Measurements from ENCODE around the gene KCNQ2. TPM values are rescaled to one million over a fixed set of nuclear protein-coding genes. Genes with fewer than 3 reads are reported as not detected.

KCNQ2 gene
- total and polyA plus RNA-seq, 9 donors: not detected

DNA sequence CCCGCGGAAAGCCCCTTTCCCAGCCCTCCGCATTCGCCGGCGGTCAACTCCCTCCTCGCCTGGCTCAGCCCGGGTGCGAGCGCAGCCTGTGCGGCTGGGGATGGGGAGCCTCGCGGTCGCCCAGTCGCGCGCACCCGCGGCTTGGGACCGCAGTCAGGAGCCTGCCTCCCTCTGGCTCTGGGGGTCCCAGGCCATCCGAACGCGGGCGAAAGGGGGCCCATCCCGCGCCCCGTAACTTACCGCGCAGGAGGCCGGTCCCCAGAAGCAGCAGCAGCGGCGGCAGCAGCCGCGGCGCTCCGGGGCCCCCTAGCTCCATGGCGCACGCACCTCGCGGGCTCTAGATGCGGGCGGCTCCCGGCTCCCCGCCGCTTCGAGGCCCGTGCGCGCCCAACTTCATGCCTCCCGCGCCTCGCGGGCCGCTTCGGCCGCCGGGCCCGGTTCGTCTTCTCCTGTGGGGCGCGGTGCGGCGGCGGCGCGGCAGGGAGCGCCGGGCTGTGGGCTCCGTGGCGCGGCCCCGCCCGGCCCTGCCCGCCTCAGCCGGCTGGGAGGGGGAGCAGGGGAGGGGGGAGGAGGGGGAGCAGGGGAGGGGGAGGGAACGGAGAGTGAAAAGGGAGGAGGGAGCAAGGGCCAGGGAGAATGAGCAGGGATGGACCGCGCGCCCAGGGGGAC, 111.5 kb downstream of the KCNQ2 start, which contains the start of gene CHRNA4:
Gene CHRNA4, minus strand, starts transcription at position 500 of the 669 bp plus-strand sequence. Its CDS starts 184 bp downstream, at position 316.
- no peaks in the 10 kb centered on the region for H3K27me3 ChIP-seq

DNA sequence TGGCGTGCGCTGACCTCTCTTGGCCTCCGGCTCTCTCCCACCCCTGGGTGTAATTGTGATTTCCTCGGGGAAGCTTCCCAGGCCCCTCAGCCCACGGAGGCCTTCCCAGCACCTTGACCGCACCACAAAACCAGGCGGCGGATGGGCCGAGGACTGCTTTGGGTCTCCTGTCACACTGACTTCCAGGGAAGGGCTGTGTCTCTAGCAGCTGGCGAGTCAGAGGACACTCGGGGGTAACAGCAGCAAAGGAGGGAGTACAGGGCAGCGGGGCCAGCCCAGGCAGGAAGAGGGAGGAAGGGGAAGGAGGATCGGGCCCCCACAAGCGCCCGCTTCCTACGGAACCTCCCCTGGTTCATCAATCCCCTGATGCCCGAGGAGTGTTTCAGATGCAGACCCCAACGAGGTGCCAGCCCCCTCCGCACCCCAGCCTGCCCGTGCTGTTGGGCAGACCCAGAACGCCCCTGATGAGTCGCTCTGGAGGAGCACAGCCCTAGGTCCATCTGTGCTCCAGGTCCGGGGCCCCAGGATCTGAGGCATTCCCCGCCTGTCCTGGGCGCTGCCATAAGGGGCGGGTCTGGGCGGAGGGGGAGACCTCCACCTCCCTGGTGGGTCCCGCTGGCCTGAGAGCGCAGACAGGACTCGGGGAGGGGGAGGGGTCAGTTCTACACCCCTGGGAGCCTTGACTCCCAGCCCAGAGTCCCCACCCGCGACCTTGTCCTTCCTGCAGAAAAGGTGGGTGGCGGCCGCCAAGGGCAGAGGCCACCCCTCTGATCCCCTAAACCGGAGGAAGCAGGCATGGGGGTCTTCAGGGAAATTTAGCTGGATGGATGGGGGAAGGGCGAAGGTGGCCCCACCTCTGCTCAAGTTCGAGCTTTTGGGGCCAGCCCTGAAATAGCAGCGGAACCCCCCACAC, 112.3 kb downstream of the KCNQ2 start:
- H3K27ac ChIP-seq: no peak overlapping the region
- H3K27me3 ChIP-seq: no peaks in the 10 kb centered on the region
- no peaks in the 10 kb centered on the region for H3K36me3 ChIP-seq
- WGBS, 3 donors: 26 to 34% (median 33%) methylated on average over 31 to 38 of the region's 38 CpGs
- H3K4me1 ChIP-seq (ENCODE audit: insufficient read depth): no peaks in the 10 kb centered on the region
- no peak overlapping the region for H3K4me3 ChIP-seq
- no peaks in the 10 kb centered on the region for H3K9me3 ChIP-seq
- DNase-seq: no peak
- intact Hi-C loops (cut with DNase I): no loop called here
- TF ChIP-seq, protein P1, sequence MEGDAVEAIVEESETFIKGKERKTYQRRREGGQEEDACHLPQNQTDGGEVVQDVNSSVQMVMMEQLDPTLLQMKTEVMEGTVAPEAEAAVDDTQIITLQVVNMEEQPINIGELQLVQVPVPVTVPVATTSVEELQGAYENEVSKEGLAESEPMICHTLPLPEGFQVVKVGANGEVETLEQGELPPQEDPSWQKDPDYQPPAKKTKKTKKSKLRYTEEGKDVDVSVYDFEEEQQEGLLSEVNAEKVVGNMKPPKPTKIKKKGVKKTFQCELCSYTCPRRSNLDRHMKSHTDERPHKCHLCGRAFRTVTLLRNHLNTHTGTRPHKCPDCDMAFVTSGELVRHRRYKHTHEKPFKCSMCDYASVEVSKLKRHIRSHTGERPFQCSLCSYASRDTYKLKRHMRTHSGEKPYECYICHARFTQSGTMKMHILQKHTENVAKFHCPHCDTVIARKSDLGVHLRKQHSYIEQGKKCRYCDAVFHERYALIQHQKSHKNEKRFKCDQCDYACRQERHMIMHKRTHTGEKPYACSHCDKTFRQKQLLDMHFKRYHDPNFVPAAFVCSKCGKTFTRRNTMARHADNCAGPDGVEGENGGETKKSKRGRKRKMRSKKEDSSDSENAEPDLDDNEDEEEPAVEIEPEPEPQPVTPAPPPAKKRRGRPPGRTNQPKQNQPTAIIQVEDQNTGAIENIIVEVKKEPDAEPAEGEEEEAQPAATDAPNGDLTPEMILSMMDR (IDR thresholded peaks at IDR 0.05): no peak
- TF ChIP-seq POLR2A (IDR thresholded peaks at IDR 0.05): no peak

More for the DNA sequence above, 111.5 kb downstream of the KCNQ2 start, which contains the start of gene CHRNA4:
- no peak within 1 kb of the TSS for H3K27ac ChIP-seq
- DNase-seq: no peak
- no peaks in the 10 kb centered on the region for H3K4me1 ChIP-seq (ENCODE audit: insufficient read depth)
- 0 to 2% (median 1%) methylated on average over 15 to 73 of the region's 79 CpGs for WGBS, 3 donors
- TF ChIP-seq POLR2A (IDR thresholded peaks at IDR 0.05): no peak
- TF ChIP-seq, protein P1 (IDR thresholded peaks at IDR 0.05): no peak
- no peak for TF ChIP-seq EP300 (IDR thresholded peaks at IDR 0.05)
- no peaks in the 10 kb centered on the region for H3K9me3 ChIP-seq
- H3K36me3 ChIP-seq: no peaks in the 10 kb centered on the region
- intact Hi-C loops (cut with DNase I): no loop called here
- H3K4me3 ChIP-seq: no peak within 1 kb of the TSS

DNA sequence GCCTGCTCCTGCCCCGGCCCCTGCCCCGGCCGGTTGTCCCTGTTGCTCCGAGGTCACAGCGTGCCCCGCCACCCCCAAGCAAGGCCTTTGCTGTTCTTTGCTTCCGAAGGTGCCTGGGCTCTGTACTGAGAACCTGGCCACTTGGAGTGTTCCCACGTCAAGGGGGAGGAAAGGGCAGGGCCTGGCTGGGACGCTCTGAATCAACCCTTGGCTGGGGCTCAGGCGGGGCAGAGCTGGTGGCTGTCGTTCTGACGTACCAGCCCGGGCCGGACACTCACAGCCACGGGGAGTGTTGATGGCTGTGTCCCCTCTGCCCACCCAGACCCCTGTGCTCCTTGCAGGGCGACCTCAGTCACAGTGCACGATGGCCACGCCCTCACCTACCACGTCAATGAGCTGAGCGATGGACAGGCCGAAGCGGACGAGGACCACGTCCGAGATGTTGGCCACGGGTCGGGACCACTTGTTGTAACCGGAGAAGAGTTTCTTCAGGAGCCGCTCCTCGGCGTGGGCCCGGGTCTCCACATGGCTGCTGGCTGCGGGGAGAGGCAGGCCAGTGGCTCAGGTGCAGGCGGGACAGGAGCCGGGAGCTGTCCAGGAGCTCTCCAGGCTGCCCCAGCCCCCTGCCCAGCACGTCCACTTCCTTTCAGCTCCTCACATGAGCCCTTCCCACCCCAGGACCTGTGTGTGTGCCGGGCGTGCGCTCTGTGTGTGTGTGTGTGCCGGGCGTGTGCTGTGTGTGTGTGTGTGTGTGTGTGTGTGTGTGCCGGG, 113.1 kb downstream of the KCNQ2 start:
- H3K4me3 ChIP-seq: no peak overlapping the region
- H3K27ac ChIP-seq: no peak overlapping the region
- intact Hi-C loops (cut with DNase I): no loop called here
- H3K9me3 ChIP-seq: no peaks in the 10 kb centered on the region
- TF ChIP-seq, protein P1 (IDR thresholded peaks at IDR 0.05): no peak
- TF ChIP-seq POLR2A (IDR thresholded peaks at IDR 0.05): no peak
- no peak for TF ChIP-seq EP300 (IDR thresholded peaks at IDR 0.05)
- H3K27me3 ChIP-seq: no peaks in the 10 kb centered on the region
- H3K4me1 ChIP-seq (ENCODE audit: insufficient read depth): no peaks in the 10 kb centered on the region
- no peaks in the 10 kb centered on the region for H3K36me3 ChIP-seq
- 80 to 86% (median 81%) methylated on average over 42 of the region's 42 CpGs for WGBS, 3 donors
- DNase-seq: no peak

All from ovary (tissue), 9 donors.